Nephron progenitor cell (in vitro differentiated cells): ENCODE data around the gene BIN1.
"Not testable (repeated sequence)": the region's sequence is repeated elsewhere in the genome, so short reads cannot be mapped to it uniquely, and the experiment has no call there.

ENCODE experiments used
- DNase-seq: peaks from one replicate; pipeline ENCODE4 v3.0.0; 2021
- H3K27ac Mint-ChIP-seq: 2 replicates; pipeline ENCODE4 v1.8.0; 2021; ENCODE audit warnings: mild to moderate bottlenecking, moderate library complexity, mixed read lengths
- H3K27me3 Mint-ChIP-seq: 2 replicates; pipeline ENCODE4 v1.8.0; 2021; ENCODE audit warnings: mild to moderate bottlenecking, low read depth, mixed read lengths; ENCODE audit not compliant: poor library complexity
- H3K36me3 Mint-ChIP-seq: 2 replicates; pipeline ENCODE4 v1.8.0; 2021; ENCODE audit warnings: low read depth, mixed read lengths
- H3K4me1 Mint-ChIP-seq: 2 replicates; pipeline ENCODE4 v1.8.0; 2021; ENCODE audit warnings: mixed read lengths
- H3K4me3 Mint-ChIP-seq: 2 replicates; pipeline ENCODE4 v1.8.0; 2021; ENCODE audit warnings: mild to moderate bottlenecking, moderate library complexity, mixed read lengths
- H3K9me3 Mint-ChIP-seq: 2 replicates; pipeline ENCODE4 v1.8.0; 2021; ENCODE audit warnings: mild to moderate bottlenecking, moderate library complexity, mixed read lengths
- CTCF ChIP-seq: fragments of 200-600 bp; sonication (generic); IDR thresholded peaks from 2 replicates; pipeline ENCODE4 v1.5.0; 2021; ENCODE audit warnings: antibody characterized with exemption

The BIN1 gene

GRCh38 chr2:127029350-127030051 is 77.5 kb downstream of the BIN1 start:
- peaks cover 29% of the 10 kb centered on the region for H3K4me1 Mint-ChIP-seq
- H3K9me3 Mint-ChIP-seq: no peaks in the 10 kb centered on the region
- H3K27ac Mint-ChIP-seq: no peak overlapping the region
- peaks cover 4% of the 10 kb centered on the region for H3K27me3 Mint-ChIP-seq
- H3K4me3 Mint-ChIP-seq: no peak overlapping the region
- no peak for TF ChIP-seq CTCF
- no peaks in the 10 kb centered on the region for H3K36me3 Mint-ChIP-seq
- no peak for DNase-seq

GRCh38 chr2:127028745-127029144 is 78.2 kb downstream of the BIN1 start:
- not testable (repeated sequence) for H3K4me3 Mint-ChIP-seq, DNase-seq, H3K36me3 Mint-ChIP-seq, H3K27ac Mint-ChIP-seq, H3K9me3 Mint-ChIP-seq, H3K27me3 Mint-ChIP-seq
- peaks cover 32% of the 10 kb centered on the region for H3K4me1 Mint-ChIP-seq

GRCh38 chr2:127027715-127028114 is 79.2 kb downstream of the BIN1 start:
- H3K9me3 Mint-ChIP-seq: peaks cover 7% of the 10 kb centered on the region
- peaks cover 4% of the 10 kb centered on the region for H3K27me3 Mint-ChIP-seq
- TF ChIP-seq CTCF: no peak

GRCh38 chr2:127025359-127026166 is 81.4 kb downstream of the BIN1 start:
- Mint-ChIP-seq H3K4me1 (peaks cover 17% of the 10 kb centered on the region), H3K4me3 (peak overlapping the region; percentile 76), H3K27ac (peak overlapping the region; percentile 36), H3K9me3 (peaks cover 7% of the 10 kb centered on the region), H3K27me3 (peaks cover 4% of the 10 kb centered on the region), H3K36me3 (no peaks in the 10 kb centered on the region)
- DNase-seq: peak; percentile 82
- TF ChIP-seq CTCF: peak; percentile 40

More at GRCh38 chr2:127027715-127028114, 79.2 kb downstream of the BIN1 start:
- H3K27ac Mint-ChIP-seq: no peak overlapping the region
- H3K4me3 Mint-ChIP-seq: no peak overlapping the region
- no peaks in the 10 kb centered on the region for H3K36me3 Mint-ChIP-seq
- H3K4me1 Mint-ChIP-seq: peaks cover 27% of the 10 kb centered on the region
- no peak for DNase-seq

- no peaks in the 10 kb centered on the region for H3K36me3 Mint-ChIP-seq
- DNase-seq: peak; percentile 61
- H3K27me3 Mint-ChIP-seq: peaks cover 4% of the 10 kb centered on the region
- peak; percentile 14 for TF ChIP-seq CTCF
- peaks cover 7% of the 10 kb centered on the region for H3K9me3 Mint-ChIP-seq
- H3K27ac Mint-ChIP-seq: no peak overlapping the region
- peak overlapping the region; percentile 76 for H3K4me3 Mint-ChIP-seq
- H3K4me1 Mint-ChIP-seq: peaks cover 17% of the 10 kb centered on the region
These were observed 82.1 kb downstream of the BIN1 start for GRCh38 chr2:127024769-127025358.

GRCh38 chr2:127023504-127023903 is 83.5 kb downstream of the BIN1 start:
- no peaks in the 10 kb centered on the region for H3K36me3 Mint-ChIP-seq
- peak overlapping the region; percentile 14 for H3K4me3 Mint-ChIP-seq
- TF ChIP-seq CTCF: no peak
- peaks cover 17% of the 10 kb centered on the region for H3K4me1 Mint-ChIP-seq
- peaks cover 4% of the 10 kb centered on the region for H3K27me3 Mint-ChIP-seq
- DNase-seq: no peak
- H3K27ac Mint-ChIP-seq: no peak overlapping the region
- peaks cover 7% of the 10 kb centered on the region for H3K9me3 Mint-ChIP-seq
